NK-92 (cell line): ENCODE results near the gene GTF3C6.
"Not testable (repeated sequence)": the region's sequence is repeated elsewhere in the genome, so short reads cannot be mapped to it uniquely, and the experiment has no call there.

ENCODE experiments used
- DNase-seq: peaks from one replicate; lab custom pipeline; 2025; ENCODE audit not compliant: unreplicated experiment; lab: John Stamatoyannopoulos, UW

GTF3C6 gene

GRCh38 chr6:110979565-110980101 is 21.1 kb downstream of the GTF3C6 start:
- no peak for DNase-seq

DNA sequence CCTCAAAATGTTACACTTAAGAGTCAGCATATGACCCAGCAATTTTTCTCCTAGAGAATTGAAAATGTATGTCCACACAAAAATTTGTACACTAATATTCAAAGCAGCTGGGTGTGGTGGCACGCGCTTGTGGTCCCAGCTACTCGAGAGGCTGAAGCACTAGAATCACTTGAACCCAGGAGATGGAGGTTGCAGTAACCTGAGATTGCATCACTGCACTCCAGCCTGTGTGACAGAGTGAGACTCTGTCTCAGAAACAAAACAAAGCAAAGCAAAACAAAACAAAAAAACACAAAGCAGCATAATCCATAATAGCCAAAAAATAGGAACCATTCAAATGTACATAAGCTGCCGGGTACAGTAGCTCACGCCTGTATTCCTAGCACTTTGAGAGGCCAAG is 21.7 kb downstream of the GTF3C6 start:
- no peak for DNase-seq

DNA sequence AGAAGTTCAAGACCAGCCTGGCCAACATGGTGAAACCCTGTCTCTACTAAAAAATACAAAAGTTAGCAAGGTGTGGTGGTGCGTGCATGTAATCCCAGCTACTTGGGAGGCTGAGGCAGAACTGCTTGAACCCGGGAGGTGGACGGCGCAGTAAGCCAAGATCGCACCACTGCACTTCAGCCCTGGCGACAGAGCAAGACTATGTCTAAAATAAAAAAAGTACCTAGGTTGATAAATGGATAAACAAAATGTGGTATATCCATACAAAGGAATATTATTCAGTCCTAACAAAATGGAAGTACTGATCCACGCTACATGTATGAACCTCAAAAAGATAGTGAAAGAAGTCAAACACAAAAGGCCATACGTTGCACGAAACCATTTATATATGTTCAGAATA is 22.1 kb downstream of the GTF3C6 start:
- no peak for DNase-seq

GRCh38 chr6:110981202-110981600 is 22.7 kb downstream of the GTF3C6 start:
- no peak for DNase-seq

DNA sequence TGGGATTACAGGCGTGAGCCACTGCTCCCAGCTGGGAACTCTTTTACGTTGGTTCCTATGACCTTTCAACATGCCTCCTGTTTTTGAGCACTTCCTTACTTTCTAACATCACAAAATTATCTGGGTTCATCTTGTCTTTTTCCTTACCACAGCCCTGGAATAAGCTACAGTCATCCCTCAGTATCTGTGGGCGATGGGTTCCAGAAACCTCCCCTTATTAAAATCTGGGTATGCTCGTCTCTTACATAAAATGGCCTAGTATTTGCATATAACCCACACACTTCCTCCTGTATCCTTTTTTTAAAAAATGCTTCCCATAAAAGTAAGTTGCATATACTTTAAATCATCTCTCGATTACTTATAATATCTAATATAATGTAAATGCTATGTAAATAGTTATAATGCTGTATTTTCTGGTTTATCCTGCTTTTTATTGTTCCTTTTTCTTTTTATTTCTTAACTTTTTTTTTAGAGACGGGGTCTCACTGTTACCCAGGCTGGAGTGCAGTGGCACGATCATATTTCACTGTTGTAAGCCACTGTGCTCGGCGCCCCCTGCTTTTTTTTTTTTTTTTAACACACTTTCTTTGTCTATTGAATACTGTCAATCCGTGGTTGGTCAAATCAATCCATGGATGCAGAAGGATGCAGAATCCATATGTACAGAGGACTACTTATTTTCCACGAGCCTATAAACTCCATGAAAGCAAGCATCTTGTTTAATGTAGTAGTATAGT is 32.5 kb downstream of the GTF3C6 start:
- no peak for DNase-seq

- no peak for DNase-seq
Measured at GRCh38 chr6:110996691-110997090, 38.2 kb downstream of the GTF3C6 start.

GRCh38 chr6:110999634-111000270 is 41.2 kb downstream of the GTF3C6 start:
- DNase-seq = no peak

DNA sequence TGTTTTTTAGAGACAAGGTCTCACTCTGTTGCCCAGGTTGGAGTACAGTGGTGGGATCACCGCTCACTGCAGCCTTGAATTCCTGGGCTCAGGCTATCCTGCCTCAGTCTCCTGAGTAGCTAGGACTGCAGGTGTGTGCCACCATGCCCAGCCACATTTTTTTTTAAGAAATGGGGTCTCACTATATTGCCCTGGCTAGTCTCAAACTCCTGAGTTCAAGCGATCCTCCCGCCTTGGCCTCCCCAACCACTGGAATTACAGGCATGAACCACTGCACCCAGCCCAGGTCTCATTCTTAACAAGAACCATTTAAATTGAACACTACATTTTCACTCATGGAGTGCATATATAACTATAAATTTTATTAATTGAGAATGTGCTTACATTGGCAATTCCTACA is 43.8 kb downstream of the GTF3C6 start:
- DNase-seq = no peak

DNA sequence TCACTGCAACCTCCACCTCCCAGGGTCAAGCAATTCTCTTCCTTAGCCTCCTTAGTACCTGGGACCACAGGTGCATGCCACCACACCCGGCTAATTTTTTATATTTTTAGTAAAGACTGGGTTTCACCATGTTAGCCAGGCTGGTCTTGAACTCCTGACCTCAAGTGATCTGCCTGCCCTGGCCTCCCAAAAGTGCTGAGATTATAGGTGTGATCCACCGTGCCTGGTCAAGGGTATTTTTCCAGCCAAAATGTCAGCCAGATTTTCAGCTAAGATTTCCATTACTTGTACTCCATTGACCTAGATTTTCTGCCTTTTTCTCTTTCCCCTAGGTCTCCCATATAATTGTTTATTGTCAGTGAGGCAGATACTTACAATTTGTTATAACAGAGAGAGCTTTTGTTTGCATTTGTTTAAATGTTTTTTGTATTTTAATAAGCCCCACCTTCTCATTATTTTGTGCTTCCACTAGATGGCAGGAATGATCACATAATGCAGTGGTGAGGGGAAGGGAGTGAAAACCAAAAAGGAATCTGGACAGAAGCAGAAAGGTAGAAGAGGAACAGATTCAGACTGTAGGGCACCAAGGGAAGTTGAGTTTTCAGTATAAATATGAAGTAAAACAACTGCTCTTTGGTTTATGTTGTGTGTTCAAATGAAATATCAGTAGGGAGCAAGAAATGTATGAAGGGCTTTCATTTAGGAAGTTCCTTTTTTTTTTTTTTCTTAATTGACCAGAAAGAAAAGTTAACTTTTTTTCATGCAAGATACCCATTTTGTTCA is 53.0 kb downstream of the GTF3C6 start:
- DNase-seq = no peak

GRCh38 chr6:111012143-111012452 is 53.6 kb downstream of the GTF3C6 start:
- DNase-seq = no peak

- DNase-seq = not testable (repeated sequence)
Measured at GRCh38 chr6:111012520-111012919, 54.0 kb downstream of the GTF3C6 start.

DNA sequence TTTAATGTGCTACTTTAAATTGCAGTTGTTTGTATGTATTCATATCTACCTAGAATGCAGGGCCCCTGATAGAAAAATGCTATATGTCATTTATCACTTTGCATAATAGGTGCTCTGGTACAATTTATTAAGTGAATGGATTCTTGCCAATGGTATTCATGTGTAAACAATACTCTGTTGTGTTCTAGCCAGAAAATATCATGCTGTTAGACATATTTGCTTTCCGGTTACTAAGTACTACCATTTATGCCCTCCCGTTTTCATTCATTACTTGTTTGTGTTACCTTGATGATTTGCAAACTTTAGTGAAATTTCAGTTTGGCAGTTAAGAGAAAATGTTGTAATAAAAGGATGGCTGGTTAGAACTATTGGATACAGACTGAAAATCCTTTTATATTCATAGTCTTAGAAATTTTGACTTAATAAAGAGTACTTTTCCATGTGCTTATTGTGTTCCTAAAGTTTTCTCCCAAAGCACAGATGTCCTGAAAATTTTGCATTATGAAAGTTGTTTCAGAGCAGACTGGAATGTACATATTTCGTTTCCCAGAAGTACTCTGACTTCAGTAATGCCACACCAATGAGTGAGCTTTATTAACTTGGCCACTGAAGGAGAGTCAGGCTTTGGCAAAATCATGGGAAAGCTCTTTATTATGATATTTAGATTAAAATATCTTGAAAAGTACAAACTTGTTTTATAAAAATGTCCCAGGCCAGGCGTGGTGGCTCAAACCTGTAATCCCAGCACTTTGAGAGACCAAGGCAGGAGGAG is 54.8 kb downstream of the GTF3C6 start:
- no peak for DNase-seq

DNA sequence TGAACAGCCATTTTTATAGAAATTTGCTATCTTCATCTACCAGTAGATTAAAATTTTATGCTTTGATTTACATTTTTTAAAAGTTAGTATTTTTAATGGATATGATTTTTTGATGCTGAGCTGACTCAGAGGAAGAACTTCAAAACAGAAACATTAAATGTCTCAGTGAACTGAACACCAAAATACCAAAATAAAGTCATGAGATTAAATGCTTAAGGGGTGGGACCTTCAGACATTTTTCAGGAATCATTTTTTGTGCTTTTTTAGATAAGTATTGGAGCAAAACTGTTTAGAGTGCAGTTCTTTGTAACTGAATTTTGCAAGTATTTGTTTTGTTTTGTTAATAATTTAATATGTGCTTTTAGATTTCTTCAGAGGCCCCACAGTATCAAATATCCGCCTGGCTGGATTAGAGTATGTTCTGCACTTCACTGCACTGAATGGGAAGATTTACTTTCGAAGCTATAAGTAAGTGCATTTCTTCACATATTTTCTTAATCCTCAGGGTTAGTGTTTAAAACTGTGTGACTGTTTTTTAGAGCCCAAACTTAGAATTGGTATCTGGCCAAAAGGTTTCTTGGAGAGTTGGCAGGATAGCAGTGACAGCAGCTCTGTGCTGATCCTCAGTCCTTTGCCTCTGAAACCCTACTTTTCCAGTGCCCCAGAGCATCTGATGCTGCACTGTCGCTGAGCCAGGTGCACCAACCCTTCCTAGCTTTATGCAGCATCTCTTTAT is 57.1 kb downstream of the GTF3C6 start:
- no peak for DNase-seq

GRCh38 chr6:111017241-111017640 is 58.7 kb downstream of the GTF3C6 start:
- not testable (repeated sequence) for DNase-seq
